Karpas-422 (cell line): ENCODE results near the gene RILPL1. TPM values are rescaled to one million over a fixed set of nuclear protein-coding genes. Genes with fewer than 3 reads are reported as not detected.

ENCODE experiments used
- DNase-seq: peaks from one replicate; pipeline ENCODE4 v3.0.0-alpha.2; 2015
- H2AFZ ChIP-seq: fragments of 200-600 bp; sonication (generic); 2 replicates; pipeline ENCODE4 v1.6.1; 2014; ENCODE audit warnings: antibody characterized with exemption, low read length, mixed read lengths
- H3K27ac ChIP-seq: fragments of 200-600 bp; sonication (generic); 2 replicates; pipeline ENCODE4 v1.5.1; 2014; ENCODE audit warnings: mild to moderate bottlenecking, low read length, moderate library complexity
- H3K27me3 ChIP-seq: fragments of 200-600 bp; sonication (generic); 2 replicates; pipeline ENCODE4 v1.6.1; 2014; ENCODE audit warnings: low read length, mixed read lengths
- H3K36me3 ChIP-seq: fragments of 200-600 bp; sonication (generic); 2 replicates; pipeline ENCODE4 v1.6.1; 2014; ENCODE audit warnings: low read length, mixed read lengths; ENCODE audit not compliant: insufficient read depth
- H3K4me1 ChIP-seq: fragments of 200-600 bp; sonication (generic); 2 replicates; pipeline ENCODE4 v1.6.1; 2014; ENCODE audit warnings: mild to moderate bottlenecking, low read length, mixed read lengths
- H3K4me2 ChIP-seq: fragments of 200-600 bp; sonication (generic); 2 replicates; pipeline ENCODE4 v1.6.1; 2014; ENCODE audit warnings: low read length, low read depth, mild to moderate bottlenecking; ENCODE audit not compliant: poor library complexity, severe bottlenecking
- H3K4me3 ChIP-seq: fragments of 200-600 bp; sonication (generic); 2 replicates; pipeline ENCODE4 v1.5.1; 2014; ENCODE audit warnings: mild to moderate bottlenecking, antibody characterized with exemption, low read length, mixed read lengths
- H3K79me2 ChIP-seq: fragments of 200-600 bp; sonication (generic); 2 replicates; pipeline ENCODE4 v1.6.1; 2014; ENCODE audit warnings: mild to moderate bottlenecking, low read length, mixed read lengths
- H3K9ac ChIP-seq: fragments of 200-600 bp; sonication (generic); 2 replicates; pipeline ENCODE4 v1.6.0; 2014; ENCODE audit warnings: low read length
- H3K9me2 ChIP-seq: fragments of 200-600 bp; sonication (generic), shearing (Covaris generic); replicated peaks from 2 replicates; pipeline ENCODE4 v1.6.0; 2014; ENCODE audit warnings: mild to moderate bottlenecking, low read length, moderate library complexity; ENCODE audit not compliant: insufficient read depth
- H3K9me3 ChIP-seq: fragments of 300-700, 200-600 bp; sonication (generic); 2 replicates; pipeline ENCODE4 v1.6.1; 2014; ENCODE audit warnings: low read length, mixed read lengths
- H4K20me1 ChIP-seq: fragments of 200-600 bp; sonication (generic); 2 replicates; pipeline ENCODE4 v1.6.1; 2014; ENCODE audit warnings: mild to moderate bottlenecking, antibody characterized with exemption, low read length, low read depth; ENCODE audit not compliant: insufficient read depth
- total RNA-seq: library from RNA; depleted of rRNA; stranded (reverse); fragments of >200 nt; shearing (Covaris generic); gene quantifications from 2 replicates; pipeline ENCODE4 v1.2.3, GENCODE V29; 2014; ENCODE audit warnings: low replicate concordance

Gene RILPL1
- total RNA-seq, 1 experiment from 2014 or later = not detected

DNA sequence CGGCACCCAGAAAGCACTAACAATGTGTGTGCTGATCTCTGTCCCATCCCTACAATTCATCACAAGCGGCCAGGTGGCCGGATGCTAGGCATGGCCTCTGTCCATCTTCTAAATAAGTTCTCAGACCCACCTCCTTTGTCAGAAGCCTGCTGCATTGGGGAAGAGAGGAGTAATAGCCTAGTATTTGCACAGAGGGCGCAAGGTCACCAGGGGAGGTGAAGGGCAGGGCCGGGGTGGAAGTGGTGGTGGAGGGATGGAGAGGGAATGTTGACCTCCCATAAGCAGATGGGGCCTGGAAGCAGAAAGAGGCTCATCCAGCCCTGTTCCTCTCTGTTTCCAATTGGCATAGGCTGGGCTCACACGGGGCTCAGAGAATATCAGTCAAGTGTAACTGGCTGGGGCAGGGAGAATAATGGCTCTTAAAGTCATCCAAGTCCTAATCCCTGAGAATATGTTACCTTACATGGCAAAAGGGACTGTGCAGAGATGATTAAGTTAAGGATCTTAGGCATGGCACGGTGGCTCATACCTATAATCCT is 6.9 kb downstream of the RILPL1 start:
- no peaks in the 10 kb centered on the region for H3K36me3 ChIP-seq
- no peak overlapping the region for H3K9ac ChIP-seq
- H3K9me2 ChIP-seq = no peaks in the 10 kb centered on the region
- H3K27ac ChIP-seq = no peak overlapping the region
- no peak overlapping the region for H3K4me3 ChIP-seq
- H3K27me3 ChIP-seq = no peaks in the 10 kb centered on the region
- H3K4me2 ChIP-seq = no peak overlapping the region
- H3K9me3 ChIP-seq = no peaks in the 10 kb centered on the region
- no peaks in the 10 kb centered on the region for H3K4me1 ChIP-seq
- no peaks in the 10 kb centered on the region for H4K20me1 ChIP-seq
- H2AFZ ChIP-seq = no peak overlapping the region
- peak; percentile 16 for DNase-seq
- H3K79me2 ChIP-seq = no peaks in the 10 kb centered on the region

DNA sequence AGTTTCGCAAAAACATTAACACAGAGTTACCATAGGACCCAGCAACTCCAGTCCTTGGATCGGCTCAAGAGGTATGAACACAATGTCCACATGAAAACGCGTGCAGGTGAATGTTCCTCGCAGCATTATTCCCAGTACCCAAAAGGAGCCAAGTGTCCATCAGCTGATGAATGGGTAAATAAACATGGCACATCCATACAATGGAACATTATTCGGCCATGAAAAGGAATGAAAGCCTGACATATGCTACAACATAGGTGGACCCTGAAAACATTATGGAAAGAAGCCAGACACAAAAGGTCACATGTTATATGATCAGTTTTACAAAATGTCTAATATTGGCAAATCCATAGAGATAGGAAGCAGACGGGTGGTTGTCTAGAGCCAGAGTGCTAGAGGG is 9.1 kb downstream of the RILPL1 start:
- Histone ChIP-seq H4K20me1 (no peaks in the 10 kb centered on the region), H3K9me2 (no peaks in the 10 kb centered on the region), H3K27ac (no peak overlapping the region), H3K9me3 (no peaks in the 10 kb centered on the region), H2AFZ (no peak overlapping the region), H3K4me1 (no peaks in the 10 kb centered on the region), H3K79me2 (no peaks in the 10 kb centered on the region), H3K4me2 (no peak overlapping the region), H3K36me3 (no peaks in the 10 kb centered on the region), H3K27me3 (no peaks in the 10 kb centered on the region), H3K9ac (no peak overlapping the region), H3K4me3 (no peak overlapping the region)
- no peak for DNase-seq

DNA sequence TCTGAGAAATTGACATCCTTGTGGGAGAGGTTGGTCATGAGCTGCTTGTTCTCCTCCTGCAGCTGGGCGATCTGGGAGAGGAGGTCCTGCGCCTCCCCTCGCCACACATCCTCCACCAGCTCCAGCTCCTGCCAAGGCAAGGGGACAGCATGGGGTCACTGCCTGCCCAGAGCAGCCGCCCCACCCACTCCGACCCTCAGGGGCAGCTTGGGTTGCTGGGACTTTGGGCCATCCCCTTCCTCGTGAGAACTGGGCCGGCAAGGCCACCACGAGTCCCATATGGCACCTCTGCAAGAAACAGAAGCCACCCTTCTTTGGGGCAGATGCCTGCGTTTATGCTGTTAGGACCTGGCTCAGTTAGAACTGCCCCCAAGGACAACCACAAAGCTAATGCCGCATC is 10.0 kb downstream of the RILPL1 start:
- no peak overlapping the region for H3K4me3 ChIP-seq
- no peaks in the 10 kb centered on the region for H3K36me3 ChIP-seq
- H3K27me3 ChIP-seq = no peaks in the 10 kb centered on the region
- DNase-seq = peak; percentile 9
- H3K9me3 ChIP-seq = no peaks in the 10 kb centered on the region
- no peak overlapping the region for H2AFZ ChIP-seq
- no peaks in the 10 kb centered on the region for H4K20me1 ChIP-seq
- H3K79me2 ChIP-seq = no peaks in the 10 kb centered on the region
- no peak overlapping the region for H3K9ac ChIP-seq
- no peak overlapping the region for H3K4me2 ChIP-seq
- H3K4me1 ChIP-seq = no peaks in the 10 kb centered on the region
- H3K9me2 ChIP-seq = no peaks in the 10 kb centered on the region
- H3K27ac ChIP-seq = no peak overlapping the region

DNA sequence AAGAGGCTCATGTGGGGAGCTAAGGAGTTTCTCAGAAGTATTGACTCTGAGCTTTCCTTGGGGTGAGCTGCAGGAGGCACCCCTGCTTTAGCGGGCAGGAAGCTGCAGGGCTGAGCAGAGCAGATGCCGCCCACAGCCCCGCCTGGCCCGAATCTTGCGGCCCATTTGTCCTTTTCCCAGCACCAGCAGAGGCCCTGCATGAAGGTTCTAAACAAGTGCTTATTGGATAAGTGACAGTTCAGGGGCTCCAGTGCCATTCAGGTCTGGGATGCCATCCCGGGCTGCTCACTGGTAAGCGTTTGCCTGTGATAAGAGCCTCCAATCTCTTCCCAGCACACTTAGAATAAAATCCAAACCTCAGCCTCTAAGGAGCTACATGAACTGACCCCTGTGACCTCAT is 11.4 kb downstream of the RILPL1 start:
- no peak overlapping the region for H3K4me2 ChIP-seq
- H3K27me3 ChIP-seq = no peaks in the 10 kb centered on the region
- no peaks in the 10 kb centered on the region for H3K4me1 ChIP-seq
- H3K9me2 ChIP-seq = no peaks in the 10 kb centered on the region
- H3K4me3 ChIP-seq = no peak overlapping the region
- no peak overlapping the region for H3K9ac ChIP-seq
- H3K79me2 ChIP-seq = no peaks in the 10 kb centered on the region
- H3K9me3 ChIP-seq = no peaks in the 10 kb centered on the region
- H2AFZ ChIP-seq = no peak overlapping the region
- no peaks in the 10 kb centered on the region for H3K36me3 ChIP-seq
- DNase-seq = no peak
- H4K20me1 ChIP-seq = no peaks in the 10 kb centered on the region
- no peak overlapping the region for H3K27ac ChIP-seq

DNA sequence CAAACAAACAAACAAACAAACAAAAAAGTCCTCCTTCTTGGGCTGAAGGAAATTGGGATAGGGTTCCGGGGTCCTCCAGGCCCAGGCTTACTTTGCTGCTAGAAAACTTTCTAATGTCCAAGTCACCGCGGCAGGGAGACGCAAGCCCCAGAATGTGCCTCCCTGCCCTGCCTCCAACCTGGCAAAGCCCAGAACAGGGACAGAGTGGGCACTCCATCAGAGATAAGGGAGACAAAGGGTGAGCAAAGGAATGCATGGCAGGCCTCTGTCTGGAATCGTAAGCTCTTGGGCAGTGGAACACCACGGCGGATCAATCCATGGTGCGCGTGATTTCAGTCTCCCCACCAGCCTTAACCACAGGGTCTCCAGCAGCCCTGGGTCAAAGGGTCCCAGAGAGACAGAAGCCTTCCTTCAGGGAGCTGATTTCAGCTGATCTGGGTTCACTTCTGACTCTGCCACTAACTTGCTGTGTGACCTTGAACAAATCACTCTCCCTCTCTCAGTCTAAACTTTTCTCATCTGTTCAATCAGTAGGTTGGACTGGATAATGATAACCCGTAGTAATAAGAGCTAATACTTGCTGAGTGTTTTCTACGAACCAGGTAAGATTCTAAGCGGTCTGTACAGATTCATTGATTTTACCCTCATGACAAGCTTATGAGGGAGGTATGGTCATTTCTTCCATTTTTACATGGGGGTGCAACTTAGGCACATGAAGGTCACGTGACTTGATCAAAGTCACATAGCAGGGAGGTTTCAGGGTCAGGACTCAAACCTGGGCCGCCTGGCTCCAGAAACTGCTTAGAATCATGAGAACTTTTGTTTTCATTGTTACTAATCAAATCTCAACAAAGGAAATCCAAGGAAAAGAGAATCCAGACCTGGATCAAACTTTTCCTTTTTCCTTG is 12.7 kb downstream of the RILPL1 start:
- Histone ChIP-seq H3K36me3 (no peaks in the 10 kb centered on the region), H3K27me3 (no peaks in the 10 kb centered on the region), H3K4me2 (no peak overlapping the region), H3K4me3 (no peak overlapping the region), H3K9ac (no peak overlapping the region), H3K9me2 (no peaks in the 10 kb centered on the region), H2AFZ (no peak overlapping the region), H3K79me2 (no peaks in the 10 kb centered on the region), H3K9me3 (no peaks in the 10 kb centered on the region), H3K27ac (no peak overlapping the region), H4K20me1 (no peaks in the 10 kb centered on the region), H3K4me1 (no peaks in the 10 kb centered on the region)
- DNase-seq = no peak

DNA sequence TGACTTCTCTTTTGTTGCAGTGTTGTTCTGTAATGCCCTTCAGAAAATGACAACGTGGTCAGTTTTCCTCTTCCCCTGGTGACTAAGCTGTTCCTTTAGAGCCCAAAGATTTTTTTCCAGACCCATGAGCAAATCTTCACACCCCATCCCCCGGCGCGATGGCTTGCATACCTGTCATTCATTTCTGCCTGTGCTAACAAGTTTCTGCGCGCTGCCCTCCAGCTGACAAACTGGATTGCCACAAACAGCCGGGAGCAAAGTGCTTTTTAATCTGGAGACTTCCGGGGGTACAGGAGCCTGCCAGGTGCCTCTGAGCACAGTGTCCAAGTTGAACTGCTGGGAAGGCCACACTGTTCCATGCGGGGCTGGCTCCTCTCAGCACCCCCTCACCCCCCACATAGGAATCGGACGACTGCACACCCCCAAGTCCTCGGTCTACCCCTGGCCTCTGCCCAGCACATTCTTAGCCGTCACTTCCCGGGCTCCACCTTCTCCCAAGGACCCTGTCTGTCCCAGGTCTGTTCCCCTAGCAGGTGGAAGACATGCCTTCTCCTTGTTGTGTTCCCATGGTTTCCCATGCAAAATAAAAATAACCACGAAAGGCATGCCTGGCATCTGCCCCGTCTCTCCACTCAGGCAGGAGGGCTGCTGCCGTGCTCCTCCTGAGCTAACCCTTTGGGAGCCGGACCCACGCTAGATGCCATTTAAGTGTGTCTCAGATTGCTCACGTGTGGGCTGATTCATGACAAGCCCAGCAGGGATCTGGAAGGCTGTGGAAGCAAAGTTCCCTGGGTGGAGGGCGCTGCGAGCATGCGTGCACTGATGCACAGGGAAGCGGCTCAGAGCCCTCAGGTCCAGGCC is 14.1 kb downstream of the RILPL1 start:
- no peak overlapping the region for H2AFZ ChIP-seq
- H3K9me2 ChIP-seq = no peaks in the 10 kb centered on the region
- no peaks in the 10 kb centered on the region for H4K20me1 ChIP-seq
- H3K27ac ChIP-seq = no peak overlapping the region
- no peaks in the 10 kb centered on the region for H3K36me3 ChIP-seq
- H3K4me1 ChIP-seq = no peaks in the 10 kb centered on the region
- DNase-seq = no peak
- no peak overlapping the region for H3K4me2 ChIP-seq
- H3K9me3 ChIP-seq = no peaks in the 10 kb centered on the region
- no peak overlapping the region for H3K9ac ChIP-seq
- no peak overlapping the region for H3K4me3 ChIP-seq
- H3K27me3 ChIP-seq = no peaks in the 10 kb centered on the region
- H3K79me2 ChIP-seq = no peaks in the 10 kb centered on the region

DNA sequence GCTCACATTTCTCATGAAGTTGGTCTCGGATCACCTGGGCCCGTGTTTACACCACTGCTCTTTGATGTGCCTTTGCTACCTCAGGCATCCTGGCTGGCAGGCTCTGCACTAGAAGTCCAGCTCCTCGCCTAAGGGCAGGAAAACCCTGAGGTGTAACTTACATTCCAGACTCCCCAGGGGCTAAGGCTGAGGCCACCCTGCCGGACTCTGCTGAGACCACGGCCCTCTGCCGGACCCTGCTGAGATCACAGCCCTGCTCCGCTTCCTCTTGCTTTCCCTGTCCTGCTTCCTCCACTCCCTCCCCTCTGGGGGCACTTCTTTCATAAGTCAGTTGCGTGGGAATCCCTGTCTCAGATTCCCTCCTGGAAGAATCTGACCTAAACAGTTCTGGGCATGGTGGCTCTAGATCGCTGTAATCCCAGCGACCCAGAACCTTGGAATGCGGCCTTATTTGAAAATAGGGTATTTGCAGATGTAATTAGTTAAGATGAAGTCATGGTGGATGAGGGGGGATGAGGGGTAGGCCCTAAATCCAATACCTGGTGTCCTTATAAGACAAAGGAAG is 17.2 kb downstream of the RILPL1 start:
- DNase-seq = no peak
- H3K4me1 ChIP-seq = no peaks in the 10 kb centered on the region
- H3K79me2 ChIP-seq = no peaks in the 10 kb centered on the region
- no peaks in the 10 kb centered on the region for H3K36me3 ChIP-seq
- H3K27me3 ChIP-seq = no peaks in the 10 kb centered on the region
- no peak overlapping the region for H3K9ac ChIP-seq
- H3K27ac ChIP-seq = no peak overlapping the region
- no peaks in the 10 kb centered on the region for H3K9me2 ChIP-seq
- H3K9me3 ChIP-seq = no peaks in the 10 kb centered on the region
- no peak overlapping the region for H3K4me3 ChIP-seq
- no peak overlapping the region for H2AFZ ChIP-seq
- H4K20me1 ChIP-seq = no peaks in the 10 kb centered on the region
- no peak overlapping the region for H3K4me2 ChIP-seq
